ENCODE measurements around the gene DEK. TPM values are rescaled to one million over a fixed set of nuclear protein-coding genes. Genes with fewer than 3 reads are reported as not detected.

Gene DEK
- total RNA-seq, 2 donors from 2014 or later, result 54.6 to 79.3 TPM

DNA sequence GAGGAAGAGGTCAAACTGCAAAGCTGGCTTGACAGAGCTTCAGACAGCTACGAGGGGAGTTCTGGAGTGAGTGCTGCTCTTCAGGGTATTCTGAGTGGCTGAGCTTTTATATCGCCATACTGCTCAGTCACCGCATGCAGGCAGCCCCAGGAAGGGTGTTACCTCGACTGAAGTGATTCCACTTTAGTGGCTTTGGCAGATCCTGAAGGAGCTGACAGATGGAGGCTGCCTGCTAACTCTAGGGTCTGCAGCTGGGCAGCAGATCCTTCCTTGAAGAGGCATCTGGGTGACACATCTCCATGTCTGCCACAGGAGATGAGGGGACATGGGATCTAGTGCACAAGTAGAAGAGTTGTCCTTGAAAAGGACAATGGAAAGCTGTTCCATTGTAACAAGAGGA, 3.7 kb upstream of the DEK start:
- DNase-seq (ENCODE audit: low spot score), result no peak
- intact Hi-C loops (cut with DNase I), result no loop called here

- intact Hi-C loops (cut with DNase I), result no loop called here
- no peak for DNase-seq (ENCODE audit: low spot score)
Measured at GRCh38 chr6:18266523-18266912, 2.2 kb upstream of the DEK start.

DNA sequence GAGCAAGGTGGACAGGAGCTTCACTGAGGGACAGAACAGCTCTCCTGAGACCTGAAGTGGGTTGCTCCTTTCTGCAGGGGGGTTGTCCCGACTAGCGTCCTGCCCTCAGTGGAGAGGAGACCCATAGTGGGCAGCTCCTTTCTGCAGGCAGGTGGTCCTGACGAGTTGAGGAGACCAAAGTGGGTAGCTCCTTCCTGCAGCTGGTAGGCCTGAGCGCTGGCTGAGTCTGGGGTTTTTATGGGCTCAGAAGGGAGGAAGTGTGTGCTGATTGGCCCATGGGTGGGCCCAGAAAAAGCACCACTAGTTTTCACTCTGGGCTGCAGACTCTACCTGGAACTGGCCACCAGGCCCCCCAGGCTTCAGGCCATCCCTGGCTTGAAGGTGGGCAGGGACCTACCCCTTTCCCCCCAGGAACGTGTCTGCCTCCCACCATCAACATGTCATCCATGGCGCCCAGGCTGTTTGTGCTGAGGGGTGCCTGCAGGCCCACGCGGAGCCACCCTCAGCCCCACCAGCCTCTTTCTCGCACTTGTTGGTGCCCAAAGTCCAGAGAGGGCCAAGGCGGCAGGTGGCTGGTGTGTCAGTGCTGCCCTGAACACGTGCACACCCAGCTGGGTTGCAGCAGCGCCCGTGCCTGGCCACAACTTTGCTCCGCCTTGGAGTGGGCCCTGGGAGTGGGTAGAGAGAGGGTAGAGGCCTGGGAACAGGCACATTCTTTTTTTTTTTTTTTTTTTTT, 1.6 kb upstream of the DEK start:
- intact Hi-C loops (cut with DNase I), result no loop called here
- DNase-seq (ENCODE audit: low spot score), result no peak

GRCh38 chr6:18264923-18265377, 620 bp upstream of the DEK start:
- no peak for DNase-seq (ENCODE audit: low spot score)
- intact Hi-C loops (cut with DNase I), result no loop called here

DNA sequence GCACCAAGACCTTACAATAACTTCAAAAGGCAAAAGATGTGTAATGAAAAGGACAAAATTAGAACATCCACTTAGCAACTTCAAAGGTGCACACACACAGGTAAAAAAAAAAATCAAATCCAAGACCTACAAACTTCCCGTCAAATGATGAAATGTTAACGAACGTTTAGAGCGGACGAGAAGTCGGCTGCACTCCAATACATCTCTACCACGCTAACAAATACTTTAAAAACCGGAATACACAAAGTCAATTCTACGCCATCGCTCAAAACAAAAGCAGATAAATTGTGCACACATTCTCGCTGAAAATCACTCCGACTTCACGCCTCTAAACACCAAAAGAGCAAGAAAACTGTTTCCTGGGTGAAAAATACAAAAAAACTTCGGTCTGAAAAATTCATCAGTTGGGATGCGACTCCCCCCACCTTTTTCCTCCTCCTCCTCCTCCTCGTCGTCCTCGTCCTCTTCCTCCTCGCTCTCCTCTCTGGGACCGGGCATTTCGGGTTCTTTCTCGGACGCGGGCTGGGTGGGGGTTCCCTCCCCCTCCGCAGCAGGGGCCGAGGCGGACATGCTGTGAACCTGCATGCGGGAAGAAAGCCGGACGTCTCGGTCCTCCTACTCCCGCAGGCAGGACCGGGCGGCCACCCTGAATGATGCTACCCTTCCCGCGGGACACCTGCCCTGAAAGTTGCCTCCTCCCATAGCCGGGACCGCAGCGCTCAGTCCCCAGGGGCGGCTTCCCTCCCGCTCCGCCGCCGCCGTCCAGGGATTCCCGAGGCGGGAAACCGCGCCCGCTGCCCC, 712 bp downstream of the DEK start:
- peak; percentile 82 for DNase-seq (ENCODE audit: low spot score)
- intact Hi-C loops (cut with DNase I), result no loop called here

DNA sequence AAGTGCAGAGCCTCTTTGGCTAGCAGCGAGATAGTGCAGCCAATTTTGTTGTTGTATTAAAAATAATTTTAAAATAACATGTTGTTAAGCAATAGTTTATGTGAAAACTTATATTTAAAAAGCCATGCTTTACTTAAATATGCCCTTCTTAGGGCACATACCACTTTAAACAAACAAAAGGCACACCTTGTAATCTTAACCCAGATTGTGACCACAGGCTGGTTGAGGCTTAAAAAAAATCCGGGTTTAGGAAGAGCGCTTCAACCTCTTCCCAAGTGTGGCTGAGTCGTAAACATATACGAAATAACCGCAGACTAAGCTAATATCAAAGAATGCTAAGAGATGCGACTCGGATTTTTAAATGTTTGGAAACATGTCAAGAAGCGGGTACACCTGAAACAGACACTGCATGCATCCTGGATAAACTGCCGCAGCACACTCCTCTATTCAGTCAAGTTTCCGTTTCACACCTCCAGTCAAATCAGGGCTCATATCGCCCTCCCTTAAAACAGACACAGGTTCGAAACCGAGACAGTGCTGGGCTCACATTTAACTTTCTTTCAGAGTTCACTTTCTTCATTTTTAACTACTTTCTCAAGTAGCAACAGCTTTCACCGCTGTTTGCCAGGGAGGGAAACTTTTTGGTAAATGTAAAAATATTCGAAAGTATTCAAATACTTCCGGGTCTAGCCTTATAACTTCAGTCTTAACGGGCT, 1.5 kb downstream of the DEK start:
- intact Hi-C loops (cut with DNase I), result no loop called here

DNA sequence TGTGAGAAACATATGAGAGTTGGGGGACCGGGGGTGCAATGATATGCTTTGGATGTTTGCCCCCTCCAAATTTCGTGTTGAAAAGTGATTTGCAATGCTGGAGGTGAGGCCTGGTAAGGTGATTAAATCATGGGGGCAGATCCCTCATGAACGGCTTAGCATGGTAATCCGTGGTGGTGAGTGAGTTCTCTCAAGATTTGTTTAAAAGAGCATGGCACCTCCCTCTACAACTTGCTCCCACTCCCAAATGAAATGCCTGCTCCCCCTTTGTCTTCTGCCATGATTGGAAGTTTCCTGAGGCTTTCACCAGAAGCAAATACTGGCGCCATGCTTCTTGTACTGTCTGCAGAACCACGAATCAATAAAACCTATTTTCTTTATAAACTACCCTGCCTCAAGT, 2.5 kb downstream of the DEK start:
- DNase-seq (ENCODE audit: low spot score), result no peak
- intact Hi-C loops (cut with DNase I), result no loop called here

More for the DNA sequence above, 1.5 kb downstream of the DEK start:
- DNase-seq (ENCODE audit: low spot score), result no peak

GRCh38 chr6:18260448-18261106, 3.8 kb downstream of the DEK start:
- peak; percentile 77 for DNase-seq (ENCODE audit: low spot score)
- intact Hi-C loops (cut with DNase I), result no loop called here

GRCh38 chr6:18259675-18260447, 4.5 kb downstream of the DEK start:
- intact Hi-C loops (cut with DNase I), result no loop called here
- DNase-seq (ENCODE audit: low spot score), result no peak

- intact Hi-C loops (cut with DNase I), result no loop called here
- DNase-seq (ENCODE audit: low spot score), result no peak
Measured at GRCh38 chr6:18254793-18255192, 9.5 kb downstream of the DEK start.

DNA sequence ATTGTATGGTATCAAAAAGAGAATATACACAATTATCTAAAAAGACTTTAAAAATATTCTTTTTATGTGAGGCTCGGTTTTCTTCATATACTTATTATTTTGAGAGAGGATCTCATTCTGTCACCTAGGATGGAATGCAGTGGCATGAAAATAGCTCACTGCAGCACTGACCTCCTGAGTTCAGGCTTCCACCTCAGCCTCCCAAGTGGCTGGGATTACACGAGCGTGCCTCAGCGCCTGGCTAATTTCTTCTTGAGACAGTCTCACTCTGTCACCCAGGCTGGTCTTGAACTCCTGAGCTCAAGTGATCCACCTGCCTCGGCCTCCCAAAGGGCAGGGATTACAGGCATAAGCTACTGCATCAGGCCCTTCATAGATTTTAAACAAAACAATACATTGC, 10.7 kb downstream of the DEK start:
- no peak for DNase-seq (ENCODE audit: low spot score)
- intact Hi-C loops (cut with DNase I), result no loop called here

DNA sequence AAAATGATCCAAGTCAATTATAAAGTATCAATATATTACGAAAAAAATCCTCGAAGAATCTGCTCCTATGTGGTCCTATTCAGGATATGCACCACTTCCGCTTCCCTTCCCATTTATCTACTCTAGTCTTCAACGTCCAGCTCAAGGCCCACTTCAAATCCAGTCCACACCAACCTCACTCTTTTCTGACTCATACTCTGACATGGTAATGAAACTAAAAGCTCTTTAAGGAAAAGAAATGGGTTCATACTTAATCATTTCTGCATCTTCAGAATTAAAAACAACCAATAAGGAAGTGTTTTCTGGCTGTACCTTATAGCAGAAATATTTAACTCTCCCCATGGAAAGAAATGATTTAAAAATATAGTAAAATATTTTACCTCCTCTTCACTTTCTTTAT, 15.1 kb downstream of the DEK start:
- intact Hi-C loops (cut with DNase I), result no loop called here
- DNase-seq (ENCODE audit: low spot score), result no peak

DNA sequence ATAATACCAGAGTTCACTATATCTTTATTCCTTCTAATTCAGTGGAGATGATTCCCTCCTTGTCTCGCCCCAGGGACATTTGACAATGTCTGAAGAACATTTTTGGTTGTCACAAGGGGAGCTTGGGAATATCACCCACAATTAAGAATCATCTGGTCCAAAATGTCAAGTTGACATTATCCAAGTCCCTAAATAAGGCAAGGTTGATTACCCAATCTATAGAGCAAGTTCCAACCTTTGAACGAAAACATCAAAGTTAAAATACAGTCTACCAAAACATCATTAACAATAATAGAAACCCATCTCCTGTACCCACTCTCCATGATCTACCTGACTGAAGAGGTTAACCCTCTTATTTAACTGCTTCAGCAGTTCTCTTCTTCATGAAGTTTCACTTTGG, 15.6 kb downstream of the DEK start:
- DNase-seq (ENCODE audit: low spot score), result no peak
- intact Hi-C loops (cut with DNase I), result no loop called here

GRCh38 chr6:18247002-18247401, 17.3 kb downstream of the DEK start:
- intact Hi-C loops (cut with DNase I), result no loop called here
- no peak for DNase-seq (ENCODE audit: low spot score)

GRCh38 chr6:18246205-18246604, 18.1 kb downstream of the DEK start:
- intact Hi-C loops (cut with DNase I), result no loop called here
- DNase-seq (ENCODE audit: low spot score), result no peak

- no peak for DNase-seq (ENCODE audit: low spot score)
- intact Hi-C loops (cut with DNase I), result no loop called here
Measured at GRCh38 chr6:18245642-18246041, 18.7 kb downstream of the DEK start.

DNA sequence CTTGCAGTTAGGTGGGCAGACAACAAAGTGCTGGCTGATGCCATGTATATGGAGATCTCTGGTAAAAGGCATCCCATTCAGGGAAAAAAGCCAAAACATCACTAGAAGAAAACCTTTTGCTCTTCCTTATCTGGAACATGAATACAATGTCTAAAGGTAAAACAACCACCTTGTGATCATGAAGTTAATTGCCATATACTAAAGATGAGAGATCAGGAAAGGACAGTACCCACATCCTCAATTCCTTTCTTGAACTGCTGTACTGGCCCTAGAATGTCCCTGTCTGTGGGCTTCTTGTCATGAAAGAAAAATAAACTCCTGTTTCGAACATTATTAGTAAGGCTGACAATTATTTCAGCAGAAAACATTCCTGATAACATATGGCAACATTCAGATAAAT, 19.3 kb downstream of the DEK start:
- intact Hi-C loops (cut with DNase I), result no loop called here
- no peak for DNase-seq (ENCODE audit: low spot score)

DNA sequence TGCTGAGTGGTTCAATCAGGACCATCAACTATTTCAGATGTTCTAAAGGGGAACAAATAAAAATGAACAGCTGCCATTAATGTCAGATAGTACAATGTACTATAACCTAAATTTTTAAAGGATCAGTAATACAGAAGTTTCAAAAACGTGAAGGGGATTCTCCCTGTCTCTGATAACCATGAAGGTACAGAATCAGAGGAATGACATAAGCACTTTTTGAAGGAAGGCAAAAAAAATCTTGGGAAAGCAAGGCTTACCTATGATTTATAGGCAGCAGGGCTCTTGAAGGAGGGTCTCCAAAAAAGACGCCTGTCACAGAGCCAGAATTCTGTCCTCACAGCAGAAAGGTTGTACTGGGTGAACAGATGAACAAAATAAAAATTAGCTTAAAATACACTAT, 20.1 kb downstream of the DEK start:
- no peak for DNase-seq (ENCODE audit: low spot score)
- intact Hi-C loops (cut with DNase I), result no loop called here

- intact Hi-C loops (cut with DNase I), result no loop called here
Measured at GRCh38 chr6:18243302-18243893, 20.9 kb downstream of the DEK start.

More at GRCh38 chr6:18243302-18243893, 20.9 kb downstream of the DEK start:
- DNase-seq (ENCODE audit: low spot score), result no peak

Measured in posterior vena cava (tissue), 2 donors.